GM21576 (cell line): ENCODE measurements around the gene ING5.
"Not testable (repeated sequence)": the region's sequence is repeated elsewhere in the genome, so short reads cannot be mapped to it uniquely, and the experiment has no call there.

ENCODE experiments used
- ATAC-seq: cut with Tn5 transposase; IDR thresholded peaks from one replicate; pipeline ENCODE4 v1.9.1; 2021; ENCODE audit warnings: mild to moderate bottlenecking, moderate library complexity; ENCODE audit not compliant: unreplicated experiment

The ING5 gene

GRCh38 chr2:241759067-241759807 is 57.4 kb downstream of the ING5 start:
- no peak for ATAC-seq

- ATAC-seq = not testable (repeated sequence)
These were observed 58.1 kb downstream of the ING5 start for GRCh38 chr2:241759893-241760292.

- ATAC-seq = no peak
These were observed 58.5 kb downstream of the ING5 start for GRCh38 chr2:241760301-241760771.

- ATAC-seq = no peak
These were observed 60.6 kb downstream of the ING5 start for GRCh38 chr2:241762321-241762932.

- no peak for ATAC-seq
These were observed 61.1 kb downstream of the ING5 start for GRCh38 chr2:241762933-241763369.

- ATAC-seq = no peak
These were observed 61.9 kb downstream of the ING5 start for GRCh38 chr2:241763551-241764274.

- ATAC-seq = no peak
These were observed 62.7 kb downstream of the ING5 start for GRCh38 chr2:241764275-241765241.

- ATAC-seq = no peak
These were observed 65.8 kb downstream of the ING5 start for GRCh38 chr2:241767464-241768250.

GRCh38 chr2:241768251-241768711 is 66.4 kb downstream of the ING5 start:
- ATAC-seq = no peak

GRCh38 chr2:241768850-241769249 is 67.0 kb downstream of the ING5 start:
- ATAC-seq = no peak

- ATAC-seq = no peak
These were observed 68.0 kb downstream of the ING5 start for GRCh38 chr2:241769819-241770184.

GRCh38 chr2:241770185-241770935 is 68.5 kb downstream of the ING5 start:
- no peak for ATAC-seq

- no peak for ATAC-seq
These were observed 69.1 kb downstream of the ING5 start for GRCh38 chr2:241770936-241771285.

GRCh38 chr2:241771286-241772062 is 69.6 kb downstream of the ING5 start:
- ATAC-seq = no peak

- no peak for ATAC-seq
These were observed 70.2 kb downstream of the ING5 start for GRCh38 chr2:241772063-241772499.

- ATAC-seq = no peak
These were observed 71.9 kb downstream of the ING5 start for GRCh38 chr2:241773511-241774418.
